ENCODE results near the gene INO80C.
A peak's percentile ranks its signal among the peaks of the same experiment; 100 is the strongest.

Gene INO80C, protein sequence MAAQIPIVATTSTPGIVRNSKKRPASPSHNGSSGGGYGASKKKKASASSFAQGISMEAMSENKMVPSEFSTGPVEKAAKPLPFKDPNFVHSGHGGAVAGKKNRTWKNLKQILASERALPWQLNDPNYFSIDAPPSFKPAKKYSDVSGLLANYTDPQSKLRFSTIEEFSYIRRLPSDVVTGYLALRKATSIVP

GRCh38 chr18:35497370-35498197, at the start of gene INO80C:
Gene INO80C (minus strand): TSS chr18:35497960. CDS start chr18:35497874, 86 bp downstream.
- ChIA-PET CTCF (interaction anchor here (0.6 to 1.2 kb wide), 3 partner anchors 10 to 220 kb away, joined by 3 to 11 read pairs (median 4); no protein-coding TSS in a partner anchor), POLR2A (interaction anchor here (0.6 to 2.4 kb wide), 38 partner anchors 10 to 474 kb away, joined by 3 to 33 read pairs (median 4); partner anchors contain the start of genes GALNT1, RMP24 and ZNF397)
- peak; percentile 98 for DNase-seq (ENCODE audit: extremely low spot score)
- TF ChIP-seq BHLHE40 (IDR thresholded peaks at IDR 0.05; ENCODE audit: borderline replicate concordance) (no peak), ELF4 (IDR thresholded peaks at IDR 0.05) (peak; percentile 98), L3MBTL2 (conservative IDR thresholded peaks at IDR 0.05) (peak; percentile 99), FOXA1 (IDR thresholded peaks at IDR 0.05) (no peak), FOXK2 (IDR thresholded peaks at IDR 0.05) (no peak), FOXM1 (IDR thresholded peaks at IDR 0.05; ENCODE audit: borderline replicate concordance) (peak; percentile 96), CTBP1 (IDR thresholded peaks at IDR 0.05; ENCODE audit: borderline replicate concordance) (peak; percentile 94), LEF1 (IDR thresholded peaks at IDR 0.05; ENCODE audit: borderline replicate concordance) (no peak), ARNT (IDR thresholded peaks at IDR 0.05) (peak; percentile 84), NFRKB (IDR thresholded peaks at IDR 0.05) (0 out of 2 replicates have a peak, but pooled peaks have one; percentile 55), HDGF (IDR thresholded peaks at IDR 0.05; ENCODE audit: borderline replicate concordance) (no peak), SP1 (IDR thresholded peaks at IDR 0.05) (no peak)
- TF ChIP-seq, protein P1, sequence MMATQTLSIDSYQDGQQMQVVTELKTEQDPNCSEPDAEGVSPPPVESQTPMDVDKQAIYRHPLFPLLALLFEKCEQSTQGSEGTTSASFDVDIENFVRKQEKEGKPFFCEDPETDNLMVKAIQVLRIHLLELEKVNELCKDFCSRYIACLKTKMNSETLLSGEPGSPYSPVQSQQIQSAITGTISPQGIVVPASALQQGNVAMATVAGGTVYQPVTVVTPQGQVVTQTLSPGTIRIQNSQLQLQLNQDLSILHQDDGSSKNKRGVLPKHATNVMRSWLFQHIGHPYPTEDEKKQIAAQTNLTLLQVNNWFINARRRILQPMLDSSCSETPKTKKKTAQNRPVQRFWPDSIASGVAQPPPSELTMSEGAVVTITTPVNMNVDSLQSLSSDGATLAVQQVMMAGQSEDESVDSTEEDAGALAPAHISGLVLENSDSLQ (IDR thresholded peaks at IDR 0.05): peak; percentile 91

GRCh38 chr18:35547008-35547605, 49.3 kb upstream of the INO80C start:
- TF ChIP-seq HDGF (IDR thresholded peaks at IDR 0.05; ENCODE audit: borderline replicate concordance): no peak
- TF ChIP-seq ARNT (IDR thresholded peaks at IDR 0.05): no peak
- TF ChIP-seq BHLHE40 (IDR thresholded peaks at IDR 0.05; ENCODE audit: borderline replicate concordance): no peak
- TF ChIP-seq FOXK2 (IDR thresholded peaks at IDR 0.05): no peak
- TF ChIP-seq FOXM1 (IDR thresholded peaks at IDR 0.05; ENCODE audit: borderline replicate concordance): no peak
- no peak for TF ChIP-seq CTBP1 (IDR thresholded peaks at IDR 0.05; ENCODE audit: borderline replicate concordance)
- TF ChIP-seq NFRKB (IDR thresholded peaks at IDR 0.05): no peak
- TF ChIP-seq ZNF384 (IDR thresholded peaks at IDR 0.05): no peak
- no peak for TF ChIP-seq LEF1 (IDR thresholded peaks at IDR 0.05; ENCODE audit: borderline replicate concordance)
- no peak for TF ChIP-seq SUZ12 (IDR thresholded peaks at IDR 0.05)
- no peak for TF ChIP-seq ELF4 (IDR thresholded peaks at IDR 0.05)
- TF ChIP-seq, protein P1 (IDR thresholded peaks at IDR 0.05): no peak
- no peak for TF ChIP-seq L3MBTL2 (conservative IDR thresholded peaks at IDR 0.05)
- no peak for TF ChIP-seq SP1 (IDR thresholded peaks at IDR 0.05)
- TF ChIP-seq FOXA1 (IDR thresholded peaks at IDR 0.05): no peak
- no peak for TF ChIP-seq TARDBP (IDR thresholded peaks at IDR 0.05)
- no peak for DNase-seq (ENCODE audit: extremely low spot score)
- CTCF ChIA-PET: no interaction called here
- POLR2A ChIA-PET: no interaction called here

DNA sequence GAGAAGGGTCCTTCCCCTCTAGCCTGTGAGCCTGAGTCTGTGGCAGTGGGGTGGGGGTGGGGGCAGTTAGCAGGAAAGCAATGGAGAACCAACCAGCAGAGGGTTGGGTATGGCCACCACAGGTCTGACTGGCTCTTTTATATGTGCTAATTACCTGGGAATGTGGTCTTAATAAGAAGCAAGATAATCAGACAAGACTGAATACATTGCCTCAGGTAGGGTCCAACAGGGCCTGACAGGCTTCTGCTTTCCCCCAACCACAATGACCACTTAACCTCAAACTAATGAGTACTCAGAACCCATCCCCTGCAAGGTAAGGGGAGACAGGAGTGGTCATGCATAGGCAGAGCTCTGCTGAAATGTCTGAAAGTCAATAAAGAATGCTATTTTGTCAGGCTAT, 44.6 kb upstream of the INO80C start:
- CTCF ChIA-PET: no interaction called here
- no peak for DNase-seq (ENCODE audit: extremely low spot score)
- POLR2A ChIA-PET: no interaction called here
- no peak for TF ChIP-seq TARDBP (IDR thresholded peaks at IDR 0.05)
- no peak for TF ChIP-seq FOXM1 (IDR thresholded peaks at IDR 0.05; ENCODE audit: borderline replicate concordance)
- TF ChIP-seq, protein P1 (IDR thresholded peaks at IDR 0.05): no peak
- TF ChIP-seq FOXK2 (IDR thresholded peaks at IDR 0.05): no peak
- TF ChIP-seq NFRKB (IDR thresholded peaks at IDR 0.05): no peak
- TF ChIP-seq ZNF384 (IDR thresholded peaks at IDR 0.05): no peak
- no peak for TF ChIP-seq CTBP1 (IDR thresholded peaks at IDR 0.05; ENCODE audit: borderline replicate concordance)
- TF ChIP-seq LEF1 (IDR thresholded peaks at IDR 0.05; ENCODE audit: borderline replicate concordance): no peak
- no peak for TF ChIP-seq SP1 (IDR thresholded peaks at IDR 0.05)

DNA sequence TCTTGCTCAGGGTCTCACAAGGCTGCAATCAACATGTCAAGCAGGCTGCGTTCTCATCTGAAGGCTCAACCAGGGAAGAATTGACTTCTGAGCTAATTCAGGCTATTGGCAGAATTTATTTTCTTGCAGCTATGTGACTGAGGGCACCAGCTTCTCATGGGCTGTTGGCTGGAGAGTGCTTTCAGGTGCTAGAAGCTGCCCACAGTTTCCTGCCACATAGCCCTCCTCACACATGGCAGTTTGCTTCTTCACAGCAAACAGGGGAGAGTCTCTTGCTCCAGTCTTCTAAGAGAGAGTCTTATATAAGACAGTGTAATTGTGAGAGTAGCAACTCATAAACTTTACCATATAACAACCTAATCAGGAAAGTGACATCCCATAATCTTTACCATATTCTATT, 37.5 kb upstream of the INO80C start:
- POLR2A ChIA-PET: interaction anchor here (1.2 kb wide), 1 partner anchor 37 kb away, joined by 4 read pairs; the partner anchor contains the start of gene INO80C
- CTCF ChIA-PET: no interaction called here
- DNase-seq (ENCODE audit: extremely low spot score): no peak
- TF ChIP-seq NFRKB (IDR thresholded peaks at IDR 0.05) (no peak), ELF4 (IDR thresholded peaks at IDR 0.05) (no peak), FOXK2 (IDR thresholded peaks at IDR 0.05) (no peak), CTBP1 (IDR thresholded peaks at IDR 0.05; ENCODE audit: borderline replicate concordance) (no peak), TARDBP (IDR thresholded peaks at IDR 0.05) (no peak), FOXA1 (IDR thresholded peaks at IDR 0.05) (no peak), FOXM1 (IDR thresholded peaks at IDR 0.05; ENCODE audit: borderline replicate concordance) (no peak), LEF1 (IDR thresholded peaks at IDR 0.05; ENCODE audit: borderline replicate concordance) (no peak), ARNT (IDR thresholded peaks at IDR 0.05) (no peak), SP1 (IDR thresholded peaks at IDR 0.05) (no peak), L3MBTL2 (conservative IDR thresholded peaks at IDR 0.05) (no peak), HDGF (IDR thresholded peaks at IDR 0.05; ENCODE audit: borderline replicate concordance) (no peak), ZNF384 (IDR thresholded peaks at IDR 0.05) (no peak), SUZ12 (IDR thresholded peaks at IDR 0.05) (no peak), BHLHE40 (IDR thresholded peaks at IDR 0.05; ENCODE audit: borderline replicate concordance) (no peak)
- TF ChIP-seq, protein P1 (IDR thresholded peaks at IDR 0.05): no peak
